Fibroblast of peridontal ligament (primary cell): ENCODE data around the gene ENTPD2.
"Not testable (repeated sequence)": the region's sequence is repeated elsewhere in the genome, so short reads cannot be mapped to it uniquely, and the experiment has no call there.

Experiments
- DNase-seq: peaks from one replicate; pipeline ENCODE4 v3.0.0-alpha.2; 2010; ENCODE audit errors: extremely low read depth

ENTPD2 gene

DNA sequence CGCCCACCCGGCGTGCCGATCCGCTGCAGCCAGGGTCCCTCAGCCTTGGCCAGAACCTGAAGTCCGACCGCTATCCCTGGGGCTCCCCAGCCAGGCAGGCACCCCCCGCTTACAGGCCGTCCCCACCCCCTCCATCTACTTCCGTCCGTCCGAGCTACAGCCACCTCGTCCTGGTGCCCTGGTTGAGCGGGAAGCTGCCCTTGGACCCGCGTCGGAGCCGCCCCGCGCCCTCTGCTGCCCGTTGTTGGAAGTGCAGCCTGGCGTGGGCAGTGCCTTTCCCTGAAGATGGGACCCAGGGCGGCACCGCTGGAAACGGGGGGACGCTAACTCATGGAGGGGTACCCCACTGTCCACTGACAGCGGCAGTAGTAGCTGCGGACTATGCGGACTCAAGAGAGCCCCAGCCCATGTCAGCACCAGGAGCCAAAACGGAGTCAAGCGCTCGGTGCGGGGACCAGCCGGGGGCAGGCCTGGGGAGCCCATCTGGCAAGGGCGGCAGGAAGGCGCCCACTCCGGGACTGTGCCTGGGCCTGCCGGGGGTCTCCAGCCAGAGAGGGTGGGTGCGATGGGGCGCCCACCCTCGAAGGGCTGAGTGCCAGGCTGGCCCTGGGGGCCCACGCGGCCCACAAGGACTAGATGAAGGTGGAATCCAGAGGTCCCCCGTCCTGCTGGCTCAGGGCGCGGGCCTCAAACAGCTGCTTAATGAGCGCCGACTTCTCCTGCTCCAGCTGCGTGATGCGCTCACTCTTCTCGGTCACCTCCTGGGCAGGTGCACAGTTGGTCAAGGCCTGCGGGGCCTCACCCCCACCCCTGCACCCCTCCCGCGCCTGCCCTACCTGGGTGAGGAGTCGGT lies 10.4 kb upstream of the ENTPD2 start:
- peak; percentile 33 for DNase-seq

DNA sequence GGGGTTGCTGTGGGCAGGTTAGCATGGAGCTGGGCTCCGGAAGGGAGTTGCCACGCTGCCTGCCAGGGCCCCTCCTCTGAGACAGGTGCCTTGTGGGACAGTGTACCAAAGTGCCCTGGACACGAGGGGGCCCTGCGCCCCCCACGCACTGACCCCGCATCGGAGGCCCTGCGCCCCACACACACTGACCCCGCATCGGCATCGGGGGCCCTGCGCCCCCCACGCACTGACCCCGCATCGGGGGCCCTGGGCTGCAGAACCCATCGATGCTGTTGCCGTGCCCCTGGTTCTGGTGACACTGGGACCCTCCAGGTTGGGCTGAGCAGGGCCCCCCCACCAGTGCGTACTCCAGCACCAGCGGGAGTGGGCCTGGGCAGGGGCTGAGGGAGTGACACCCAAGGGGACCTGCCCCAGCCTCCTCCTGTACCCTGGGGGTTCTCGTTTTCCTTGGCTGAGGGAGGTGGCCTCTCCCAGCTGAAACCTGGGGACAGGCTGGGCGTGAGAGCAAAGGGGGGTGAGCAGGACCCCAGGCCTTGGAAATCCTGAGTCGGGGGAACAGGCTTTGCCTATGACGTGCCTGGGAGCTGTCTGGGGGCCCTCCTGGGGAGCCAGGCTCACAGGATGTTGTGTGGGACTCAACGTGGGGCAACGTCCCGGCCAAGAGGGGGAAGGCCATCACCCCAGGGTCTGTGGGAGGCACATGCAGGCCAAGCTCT lies 9.6 kb upstream of the ENTPD2 start:
- no peak for DNase-seq

DNA sequence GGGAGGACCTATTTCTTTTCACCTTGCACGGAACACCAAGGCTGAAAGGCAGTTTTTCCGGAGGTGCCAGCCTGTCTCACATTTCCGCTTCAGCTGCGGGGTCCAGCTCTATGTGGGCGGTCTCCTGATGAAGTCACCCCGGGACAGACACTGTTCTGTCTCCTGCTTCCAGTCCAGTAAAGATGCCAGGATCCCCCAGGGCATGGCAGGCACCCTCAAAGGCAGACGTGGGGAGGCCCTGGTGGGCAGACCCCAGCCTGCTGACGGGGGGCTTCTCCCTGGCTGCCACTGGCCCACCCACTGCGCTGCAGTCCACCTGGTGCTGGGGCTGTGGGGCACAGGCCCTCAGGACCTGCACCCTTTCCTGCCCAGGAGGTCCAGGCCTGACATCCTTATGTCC lies 8.9 kb upstream of the ENTPD2 start:
- not testable (repeated sequence) for DNase-seq

DNA sequence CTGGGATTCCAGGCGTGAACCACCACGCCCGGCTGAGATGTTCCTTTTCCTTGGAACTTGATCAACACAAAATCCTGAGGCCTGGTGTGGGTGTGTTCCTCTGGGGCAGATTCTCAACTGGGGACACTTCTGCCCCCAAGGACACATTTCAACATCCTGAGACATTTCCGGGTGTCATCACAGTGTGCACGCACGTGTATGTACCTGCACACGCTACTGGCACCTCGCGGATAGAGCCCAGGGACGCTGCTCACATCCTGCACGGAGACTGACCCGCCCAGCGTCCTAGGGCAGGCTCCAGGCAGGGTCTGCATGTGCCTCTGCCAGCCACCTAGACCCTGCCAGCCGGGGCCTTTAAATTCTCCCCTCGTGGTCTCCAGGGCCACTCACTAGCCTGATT lies 8.5 kb upstream of the ENTPD2 start:
- DNase-seq = no peak

DNA sequence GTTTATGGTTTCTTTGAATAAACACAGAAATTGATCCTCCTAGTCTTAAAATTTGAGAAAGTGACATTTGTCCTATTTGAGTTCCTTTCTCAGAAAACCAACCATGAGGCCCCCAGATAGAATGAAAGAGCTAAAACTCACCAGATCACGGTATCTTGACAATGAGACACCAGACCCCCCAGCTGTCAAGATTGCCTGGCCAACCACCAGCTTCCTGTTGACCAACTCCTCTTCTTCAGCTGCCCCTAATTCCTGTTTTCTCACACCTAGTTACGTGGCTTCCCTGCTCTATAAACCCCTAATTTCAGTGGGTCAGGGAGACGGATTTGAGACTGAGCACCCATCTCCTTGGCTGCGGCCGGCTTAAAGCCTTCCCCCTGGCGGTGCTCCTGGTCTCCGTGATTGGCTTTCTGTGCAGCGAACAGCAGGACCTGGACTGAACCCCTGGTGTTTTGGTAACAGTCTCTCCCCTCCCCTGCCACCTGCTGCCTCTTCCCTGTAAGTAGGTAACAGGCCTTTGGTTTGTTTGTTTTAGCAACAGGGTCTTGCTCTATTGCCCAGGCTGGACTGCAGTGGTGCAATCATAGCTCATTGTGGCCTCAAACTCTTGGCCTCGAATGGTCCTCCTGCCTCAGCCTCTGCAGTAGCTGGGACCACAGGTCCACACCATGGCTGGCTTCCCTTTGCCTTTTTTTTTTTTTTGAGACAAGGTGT lies 4.8 kb upstream of the ENTPD2 start:
- no peak for DNase-seq

GRCh38 chr9:137057545-137057944 lies 3.7 kb upstream of the ENTPD2 start:
- DNase-seq = no peak

DNA sequence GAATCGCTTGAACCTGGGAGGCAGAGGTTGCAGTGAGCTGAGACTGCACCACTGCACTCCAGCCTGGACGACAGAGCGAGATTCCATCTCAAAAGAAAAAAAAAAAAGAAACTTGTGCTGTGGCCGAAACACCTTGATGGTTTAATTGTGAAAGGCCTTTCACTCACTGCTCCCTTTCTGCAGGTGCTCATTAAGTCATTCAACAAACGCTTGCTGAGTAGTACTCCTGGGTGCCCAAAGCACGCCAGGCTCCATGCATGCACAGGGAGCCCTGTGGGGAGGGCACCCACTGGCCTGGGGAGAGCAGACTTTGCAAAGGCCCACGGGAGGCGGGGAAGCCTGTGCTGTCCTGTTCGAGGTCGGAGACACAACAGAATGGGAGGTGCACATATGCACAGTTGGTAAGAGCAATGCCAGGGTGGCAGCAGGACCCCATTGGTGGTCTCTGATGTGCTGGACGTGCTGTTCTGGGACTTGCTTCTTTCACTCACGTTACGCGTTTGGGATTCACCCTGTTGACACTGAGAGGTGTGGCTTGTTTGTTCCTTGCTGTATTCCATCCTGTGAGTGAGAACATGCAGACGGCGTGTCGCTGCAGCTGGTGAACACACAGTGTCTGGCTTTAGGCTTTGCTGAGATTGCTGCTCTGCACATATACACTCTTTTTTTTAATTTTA lies 3.0 kb upstream of the ENTPD2 start:
- no peak for DNase-seq

DNA sequence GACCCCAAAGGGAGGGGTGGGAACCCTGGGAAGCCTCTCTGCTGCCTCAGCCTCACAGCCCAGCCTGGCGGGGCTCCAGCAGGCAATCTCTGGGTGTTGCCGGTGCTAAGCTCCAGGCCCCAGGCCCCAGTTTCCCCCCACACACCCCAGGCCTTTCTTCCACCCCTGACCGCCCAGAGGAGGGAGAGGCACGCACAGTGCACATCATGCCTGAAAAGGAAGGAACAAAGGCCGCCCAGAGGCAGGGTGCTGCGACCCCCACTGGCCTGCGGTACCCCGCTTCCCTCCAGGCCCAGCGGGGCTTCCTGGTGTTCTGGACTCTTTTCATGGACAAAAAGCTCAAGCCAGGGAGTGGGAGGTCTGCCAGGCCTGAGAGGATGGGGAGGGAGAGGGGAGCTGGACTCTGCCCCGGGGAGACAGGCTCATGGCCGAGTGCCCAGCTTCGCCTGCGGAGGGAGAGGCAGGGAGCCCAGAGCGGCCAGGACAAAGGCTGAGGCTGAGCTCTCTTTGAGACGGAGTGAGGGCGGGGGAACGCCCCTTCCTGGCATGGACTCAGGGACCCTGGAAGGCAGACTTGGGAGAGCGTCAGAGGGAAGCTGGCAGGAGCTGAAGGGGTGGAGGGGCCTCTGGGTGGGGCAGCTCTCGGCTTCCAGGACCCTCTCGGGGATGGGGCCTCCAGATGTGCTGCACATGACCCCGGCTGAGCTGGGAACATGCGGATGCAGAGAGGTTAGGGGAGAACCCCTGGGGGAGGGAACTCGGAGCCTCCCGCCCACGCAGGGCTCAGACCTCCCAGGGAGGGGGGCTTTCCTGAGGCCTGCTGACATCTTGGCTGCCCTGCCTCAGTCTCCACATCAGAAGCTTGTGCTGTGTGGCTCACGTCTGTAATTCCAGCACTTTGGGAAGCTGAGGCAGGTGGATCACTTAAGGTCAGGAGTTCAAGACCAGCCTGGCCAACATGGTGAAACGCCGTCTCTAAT lies 1.8 kb upstream of the ENTPD2 start:
- DNase-seq = peak; percentile 76

- DNase-seq = no peak
Measured at GRCh38 chr9:137054932-137055384, 1.1 kb upstream of the ENTPD2 start.

DNA sequence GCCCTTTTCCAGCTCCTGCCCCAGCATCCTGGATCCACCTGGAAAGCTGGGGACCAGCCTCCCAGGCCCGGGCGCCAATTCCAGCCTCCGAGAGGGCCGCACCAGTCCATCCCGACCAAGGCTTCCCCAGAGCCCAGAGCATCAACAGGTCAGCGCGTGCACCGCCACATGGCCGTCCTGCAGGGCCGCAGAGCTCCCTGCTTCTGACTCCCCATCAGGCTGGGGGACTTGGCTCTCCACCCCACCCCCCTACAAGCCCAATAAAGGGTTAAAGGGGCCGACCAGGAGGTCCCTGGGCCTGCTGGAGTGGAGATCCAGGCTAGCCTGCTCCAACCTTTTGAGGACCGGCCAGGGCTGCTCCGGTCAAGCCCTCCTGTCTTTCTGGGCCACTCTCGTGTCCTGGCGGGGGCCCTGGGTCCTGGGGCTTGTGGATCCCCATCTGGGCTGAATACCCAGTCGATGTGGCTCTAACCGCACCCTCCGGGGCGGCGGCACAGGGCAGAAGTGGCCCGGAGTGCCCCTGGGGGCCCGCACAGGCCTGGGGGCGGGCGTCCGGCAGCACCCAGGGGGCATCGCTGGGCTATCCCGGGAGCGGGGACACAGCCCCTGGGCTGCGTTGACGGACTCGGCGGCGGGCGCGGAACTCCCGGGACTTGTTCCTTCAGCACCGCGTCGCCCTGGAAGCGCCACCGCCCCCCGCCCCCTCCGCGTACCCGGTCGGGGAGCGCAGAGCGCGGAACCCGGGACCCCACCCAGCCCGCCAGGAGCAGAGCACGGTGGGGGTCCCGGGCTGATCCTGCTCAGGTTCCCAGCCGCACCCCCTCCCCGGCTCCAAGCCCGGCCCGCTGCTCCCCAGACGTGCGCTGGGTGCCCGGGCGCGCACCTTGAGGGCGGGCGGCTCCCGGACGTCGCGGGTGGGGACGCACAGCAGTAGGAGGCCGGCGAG lies 590 bp downstream of the ENTPD2 start:
- no peak for DNase-seq

- DNase-seq = no peak
Measured at GRCh38 chr9:137052293-137052692, 1.6 kb downstream of the ENTPD2 start.

- no peak for DNase-seq
Measured at GRCh38 chr9:137051145-137051724, 2.6 kb downstream of the ENTPD2 start.

DNA sequence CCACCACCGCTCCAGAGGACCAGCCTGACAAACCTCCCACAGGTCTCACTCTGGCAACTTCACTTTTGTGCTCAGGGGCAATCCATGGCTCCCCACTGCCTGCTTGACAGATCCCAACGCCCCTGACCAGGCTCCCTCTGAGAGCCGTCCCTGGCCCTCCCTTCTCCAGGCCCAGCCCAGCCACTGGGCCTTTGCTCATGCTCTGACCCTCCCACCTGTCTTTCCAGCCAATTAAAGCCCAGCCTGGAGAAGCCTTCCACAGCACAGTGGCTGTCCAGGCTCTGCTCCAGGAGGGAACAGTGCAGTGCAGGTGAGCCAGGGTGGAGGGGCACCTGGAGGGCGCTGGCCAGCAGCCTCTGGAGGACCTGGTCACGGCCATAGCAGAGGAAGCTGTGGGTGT lies 3.3 kb downstream of the ENTPD2 start:
- DNase-seq = no peak

- peak; percentile 35 for DNase-seq
Measured at GRCh38 chr9:137049544-137050449, 4.1 kb downstream of the ENTPD2 start.

DNA sequence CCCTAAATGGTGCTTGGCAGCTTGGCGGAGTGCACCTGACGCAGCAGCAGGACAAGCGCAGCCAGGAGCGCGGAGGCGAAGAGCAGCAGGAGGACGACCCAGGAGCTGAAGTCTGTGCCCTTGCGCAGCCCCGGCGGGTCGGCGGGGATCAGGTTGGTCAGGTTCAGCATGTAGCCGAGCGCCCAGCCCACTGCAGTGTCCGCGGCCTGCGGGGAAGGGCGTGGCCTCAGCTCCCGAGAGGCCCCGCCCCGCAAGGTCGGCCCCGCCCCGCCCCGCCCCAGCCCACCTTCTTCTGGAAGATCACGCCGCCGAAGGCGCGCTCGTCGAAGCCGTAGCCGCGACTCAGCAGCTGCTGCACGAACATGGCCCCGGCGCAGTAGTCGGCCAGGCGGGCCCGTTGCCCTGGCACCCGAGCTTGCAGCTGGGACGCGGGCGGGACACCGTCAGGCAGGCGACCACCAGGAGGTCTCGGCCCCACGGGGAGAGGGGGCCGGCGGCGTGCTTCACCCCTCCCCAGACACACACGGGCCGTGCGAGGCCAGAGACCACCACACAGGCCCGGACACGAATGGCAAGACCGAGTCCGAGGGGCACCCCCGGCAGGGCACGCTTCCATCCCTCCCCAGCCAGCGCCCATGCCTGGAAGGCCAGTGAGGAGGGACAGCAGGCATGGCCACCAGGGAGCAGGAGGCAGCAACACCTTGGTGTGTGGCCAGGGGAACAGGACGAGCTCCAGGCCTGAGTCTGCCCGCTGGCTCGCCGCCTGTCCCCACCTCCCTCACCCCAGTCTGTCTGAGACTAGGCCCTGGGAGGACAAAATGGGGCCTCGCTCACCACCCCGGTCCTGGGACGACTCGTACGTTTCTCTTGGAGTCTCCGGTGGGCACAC lies 5.0 kb downstream of the ENTPD2 start:
- no peak for DNase-seq

DNA sequence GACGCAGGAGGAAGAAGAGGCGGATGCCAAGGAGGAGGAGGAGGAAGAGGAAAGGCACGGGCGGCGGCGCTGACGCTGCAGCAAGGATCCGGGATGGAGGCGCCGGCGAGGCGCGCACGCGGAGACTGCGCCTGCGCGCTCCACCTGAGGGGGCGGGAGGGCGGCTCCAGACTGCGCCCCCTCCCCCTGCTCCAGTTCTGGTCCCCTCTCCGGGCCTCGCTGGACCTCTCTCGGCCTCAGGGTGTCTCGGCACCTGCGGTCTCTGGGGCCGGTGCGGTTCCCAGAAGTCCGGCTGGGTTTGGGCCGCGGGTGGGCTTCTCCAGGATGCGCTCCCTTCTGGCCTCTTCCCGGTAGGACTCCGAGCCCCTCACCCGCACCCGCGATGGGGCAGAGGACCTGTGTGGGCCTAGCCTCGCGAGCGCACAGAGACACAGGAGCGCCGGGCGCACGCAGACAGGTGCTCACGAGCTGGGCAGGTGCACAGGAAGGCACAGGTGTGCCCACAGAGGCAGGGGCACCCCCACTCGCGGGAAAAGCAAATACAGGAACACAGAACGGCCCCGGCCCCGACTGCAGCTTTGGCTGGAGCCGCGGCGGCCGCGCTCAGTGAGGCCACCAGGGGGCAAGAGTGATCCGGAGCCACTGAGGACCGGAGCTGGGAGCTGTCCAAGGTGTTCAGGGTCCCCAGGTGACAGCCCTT lies 7.6 kb downstream of the ENTPD2 start, which contains the start of gene NPDC1:
Gene NPDC1, minus strand, starts transcription at position 90 of the 700 bp plus-strand sequence. CDS start 188 bp downstream, outside the sequence.
- peak; percentile 57 for DNase-seq
